ENCODE data around the gene RNF220.
"Not testable (repeated sequence)": the region's sequence is repeated elsewhere in the genome, so short reads cannot be mapped to it uniquely, and the experiment has no call there.

Gene RNF220

GRCh38 chr1:44659566-44659965 lies 254.5 kb downstream of the RNF220 start:
- no peak overlapping the region for H3K4me3 ChIP-seq (ENCODE audit: low read length)
- no CpG with 5 or more reads among the region's 4 CpGs for WGBS (ENCODE audit: insufficient coverage, insufficient read length)
- no peak overlapping the region for H3K27ac ChIP-seq (ENCODE audit: low read length)

GRCh38 chr1:44660176-44660575 lies 255.1 kb downstream of the RNF220 start:
- Histone ChIP-seq H3K4me1 (ENCODE audit: control insufficient read depth, insufficient read depth, low read length) (no peaks in the 10 kb centered on the region), H3K36me3 (ENCODE audit: control insufficient read depth, insufficient read depth, low read length) (no peaks in the 10 kb centered on the region), H3K4me3 (ENCODE audit: low read length) (no peak overlapping the region), H3K27ac (ENCODE audit: low read length) (no peak overlapping the region), H3K27me3 (ENCODE audit: control insufficient read depth, insufficient read depth, low read length) (no peaks in the 10 kb centered on the region), H3K9me3 (ENCODE audit: control insufficient read depth, insufficient read depth, low read length) (no peaks in the 10 kb centered on the region)
- no CpG with 5 or more reads among the region's 9 CpGs for WGBS (ENCODE audit: insufficient coverage, insufficient read length)
- no peak for DNase-seq (ENCODE audit: low read depth, low spot score)

More at GRCh38 chr1:44659566-44659965, 254.5 kb downstream of the RNF220 start:
- H3K36me3 ChIP-seq (ENCODE audit: control insufficient read depth, insufficient read depth, low read length) = no peaks in the 10 kb centered on the region
- no peak for DNase-seq (ENCODE audit: low read depth, low spot score)
- H3K4me1 ChIP-seq (ENCODE audit: control insufficient read depth, insufficient read depth, low read length) = no peaks in the 10 kb centered on the region
- no peaks in the 10 kb centered on the region for H3K9me3 ChIP-seq (ENCODE audit: control insufficient read depth, insufficient read depth, low read length)
- no peaks in the 10 kb centered on the region for H3K27me3 ChIP-seq (ENCODE audit: control insufficient read depth, insufficient read depth, low read length)

GRCh38 chr1:44661781-44662682 lies 257.0 kb downstream of the RNF220 start:
- no peak for DNase-seq (ENCODE audit: low read depth, low spot score)
- no peak overlapping the region for H3K27ac ChIP-seq (ENCODE audit: low read length)
- H3K27me3 ChIP-seq (ENCODE audit: control insufficient read depth, insufficient read depth, low read length) = no peaks in the 10 kb centered on the region
- H3K4me1 ChIP-seq (ENCODE audit: control insufficient read depth, insufficient read depth, low read length) = no peaks in the 10 kb centered on the region
- H3K4me3 ChIP-seq (ENCODE audit: low read length) = no peak overlapping the region
- WGBS (ENCODE audit: insufficient coverage, insufficient read length) = no CpG with 5 or more reads among the region's 15 CpGs
- no peaks in the 10 kb centered on the region for H3K36me3 ChIP-seq (ENCODE audit: control insufficient read depth, insufficient read depth, low read length)
- H3K9me3 ChIP-seq (ENCODE audit: control insufficient read depth, insufficient read depth, low read length) = no peaks in the 10 kb centered on the region

GRCh38 chr1:44662683-44663030 lies 257.6 kb downstream of the RNF220 start:
- H3K9me3 ChIP-seq (ENCODE audit: control insufficient read depth, insufficient read depth, low read length) = no peaks in the 10 kb centered on the region
- WGBS (ENCODE audit: insufficient coverage, insufficient read length) = no CpG with 5 or more reads among the region's 5 CpGs
- DNase-seq (ENCODE audit: low read depth, low spot score) = no peak

GRCh38 chr1:44663417-44663816 lies 258.4 kb downstream of the RNF220 start:
- H3K27me3 ChIP-seq (ENCODE audit: control insufficient read depth, insufficient read depth, low read length) = no peaks in the 10 kb centered on the region
- no peaks in the 10 kb centered on the region for H3K36me3 ChIP-seq (ENCODE audit: control insufficient read depth, insufficient read depth, low read length)
- no peak overlapping the region for H3K27ac ChIP-seq (ENCODE audit: low read length)
- no CpG with 5 or more reads among the region's 5 CpGs for WGBS (ENCODE audit: insufficient coverage, insufficient read length)
- H3K4me1 ChIP-seq (ENCODE audit: control insufficient read depth, insufficient read depth, low read length) = no peaks in the 10 kb centered on the region
- no peak for DNase-seq (ENCODE audit: low read depth, low spot score)
- no peaks in the 10 kb centered on the region for H3K9me3 ChIP-seq (ENCODE audit: control insufficient read depth, insufficient read depth, low read length)
- no peak overlapping the region for H3K4me3 ChIP-seq (ENCODE audit: low read length)

More at GRCh38 chr1:44662683-44663030, 257.6 kb downstream of the RNF220 start:
- Histone ChIP-seq H3K4me1 (ENCODE audit: control insufficient read depth, insufficient read depth, low read length) (no peaks in the 10 kb centered on the region), H3K27me3 (ENCODE audit: control insufficient read depth, insufficient read depth, low read length) (no peaks in the 10 kb centered on the region), H3K4me3 (ENCODE audit: low read length) (no peak overlapping the region), H3K36me3 (ENCODE audit: control insufficient read depth, insufficient read depth, low read length) (no peaks in the 10 kb centered on the region), H3K27ac (ENCODE audit: low read length) (no peak overlapping the region)

- Histone ChIP-seq H3K27me3 (ENCODE audit: control insufficient read depth, insufficient read depth, low read length) (no peaks in the 10 kb centered on the region), H3K27ac (ENCODE audit: low read length) (no peak overlapping the region), H3K4me1 (ENCODE audit: control insufficient read depth, insufficient read depth, low read length) (no peaks in the 10 kb centered on the region), H3K4me3 (ENCODE audit: low read length) (no peak overlapping the region), H3K36me3 (ENCODE audit: control insufficient read depth, insufficient read depth, low read length) (no peaks in the 10 kb centered on the region), H3K9me3 (ENCODE audit: control insufficient read depth, insufficient read depth, low read length) (no peaks in the 10 kb centered on the region)
- no CpG with 5 or more reads among the region's 12 CpGs for WGBS (ENCODE audit: insufficient coverage, insufficient read length)
- DNase-seq (ENCODE audit: low read depth, low spot score) = no peak
Observed at GRCh38 chr1:44664730-44665370, 259.8 kb downstream of the RNF220 start.

GRCh38 chr1:44666719-44667118 lies 261.7 kb downstream of the RNF220 start:
- H3K27ac ChIP-seq (ENCODE audit: low read length); H3K9me3 ChIP-seq (ENCODE audit: control insufficient read depth, insufficient read depth, low read length); H3K27me3 ChIP-seq (ENCODE audit: control insufficient read depth, insufficient read depth, low read length); H3K4me3 ChIP-seq (ENCODE audit: low read length); H3K4me1 ChIP-seq (ENCODE audit: control insufficient read depth, insufficient read depth, low read length); H3K36me3 ChIP-seq (ENCODE audit: control insufficient read depth, insufficient read depth, low read length); DNase-seq (ENCODE audit: low read depth, low spot score): not testable (repeated sequence)
- WGBS (ENCODE audit: insufficient coverage, insufficient read length) = no CpG with 5 or more reads among the region's 1 CpG

- Histone ChIP-seq H3K4me1 (ENCODE audit: control insufficient read depth, insufficient read depth, low read length) (no peaks in the 10 kb centered on the region), H3K36me3 (ENCODE audit: control insufficient read depth, insufficient read depth, low read length) (no peaks in the 10 kb centered on the region), H3K27me3 (ENCODE audit: control insufficient read depth, insufficient read depth, low read length) (no peaks in the 10 kb centered on the region), H3K4me3 (ENCODE audit: low read length) (no peak overlapping the region), H3K27ac (ENCODE audit: low read length) (no peak overlapping the region), H3K9me3 (ENCODE audit: control insufficient read depth, insufficient read depth, low read length) (no peaks in the 10 kb centered on the region)
- DNase-seq (ENCODE audit: low read depth, low spot score) = no peak
- WGBS (ENCODE audit: insufficient coverage, insufficient read length) = no CpG with 5 or more reads among the region's 10 CpGs
Observed at GRCh38 chr1:44670751-44671640, 265.9 kb downstream of the RNF220 start.

- no peak for DNase-seq (ENCODE audit: low read depth, low spot score)
- H3K4me3 ChIP-seq (ENCODE audit: low read length) = no peak overlapping the region
- H3K9me3 ChIP-seq (ENCODE audit: control insufficient read depth, insufficient read depth, low read length) = no peaks in the 10 kb centered on the region
- no CpG with 5 or more reads among the region's 13 CpGs for whole genome bisulfite sequencing (ENCODE audit: insufficient coverage, insufficient read length)
- no peak overlapping the region for H3K27ac ChIP-seq (ENCODE audit: low read length)
- H3K27me3 ChIP-seq (ENCODE audit: control insufficient read depth, insufficient read depth, low read length) = no peaks in the 10 kb centered on the region
- no peaks in the 10 kb centered on the region for H3K4me1 ChIP-seq (ENCODE audit: control insufficient read depth, insufficient read depth, low read length)
- H3K36me3 ChIP-seq (ENCODE audit: control insufficient read depth, insufficient read depth, low read length) = no peaks in the 10 kb centered on the region
Observed at GRCh38 chr1:44672254-44672955, 267.4 kb downstream of the RNF220 start.
